Head of caudate nucleus (tissue), 42 donors: ENCODE data around the gene ADAMTS12.

Experiments
- DNase-seq, 42 donors: peaks; one replicate each; pipeline versions ENCODE4 v3.0.0 to v3.0.0-alpha.2; 2020 to 2021; ENCODE audit warnings: mixed read lengths in 7 of 42
- intact Hi-C: fragments of 100-400 bp; cut with DNase I; formaldehyde crosslinking; loops from one replicate; pipeline ENCODE4 v1.15.0; 2022

ADAMTS12 gene

GRCh38 chr5:33738967-33739366 is 152.8 kb downstream of the ADAMTS12 start:
- DNase-seq = no peak
- intact Hi-C loops = no loop called here

GRCh38 chr5:33738097-33738496 is 153.7 kb downstream of the ADAMTS12 start:
- DNase-seq = no peak
- intact Hi-C loops = no loop called here

GRCh38 chr5:33737697-33738096 is 154.1 kb downstream of the ADAMTS12 start:
- no peak for DNase-seq
- intact Hi-C loops = no loop called here

GRCh38 chr5:33737284-33737683 is 154.5 kb downstream of the ADAMTS12 start:
- DNase-seq = no peak
- intact Hi-C loops = no loop called here

- intact Hi-C loops = no loop called here
- no peak for DNase-seq
Measured at GRCh38 chr5:33736510-33736909, 155.3 kb downstream of the ADAMTS12 start.

GRCh38 chr5:33735072-33735471 is 156.7 kb downstream of the ADAMTS12 start:
- DNase-seq = no peak
- intact Hi-C loops = no loop called here

- no peak for DNase-seq
- intact Hi-C loops = no loop called here
Measured at GRCh38 chr5:33734537-33734936, 157.3 kb downstream of the ADAMTS12 start.

GRCh38 chr5:33733225-33733624 is 158.6 kb downstream of the ADAMTS12 start:
- intact Hi-C loops = no loop called here
- no peak for DNase-seq

GRCh38 chr5:33726422-33727165 is 165.2 kb downstream of the ADAMTS12 start:
- no peak for DNase-seq
- intact Hi-C loops = no loop called here

- intact Hi-C loops = no loop called here
- DNase-seq = no peak
Measured at GRCh38 chr5:33725806-33726205, 166.0 kb downstream of the ADAMTS12 start.

- no peak for DNase-seq
- intact Hi-C loops = no loop called here
Measured at GRCh38 chr5:33721491-33722200, 170.1 kb downstream of the ADAMTS12 start.

GRCh38 chr5:33720176-33720575 is 171.6 kb downstream of the ADAMTS12 start:
- intact Hi-C loops = no loop called here
- no peak for DNase-seq

GRCh38 chr5:33719769-33720168 is 172.0 kb downstream of the ADAMTS12 start:
- no peak for DNase-seq
- intact Hi-C loops = no loop called here

GRCh38 chr5:33715661-33716060 is 176.1 kb downstream of the ADAMTS12 start:
- DNase-seq = no peak
- intact Hi-C loops = no loop called here

GRCh38 chr5:33713136-33713765 is 178.5 kb downstream of the ADAMTS12 start:
- intact Hi-C loops = no loop called here
- no peak for DNase-seq

- DNase-seq = no peak
- intact Hi-C loops = no loop called here
Measured at GRCh38 chr5:33712664-33713063, 179.1 kb downstream of the ADAMTS12 start.

GRCh38 chr5:33711094-33711679 is 180.6 kb downstream of the ADAMTS12 start:
- no peak for DNase-seq
- intact Hi-C loops = no loop called here

GRCh38 chr5:33702867-33703266 is 188.9 kb downstream of the ADAMTS12 start:
- DNase-seq = no peak
- intact Hi-C loops = no loop called here

GRCh38 chr5:33701951-33702350 is 189.8 kb downstream of the ADAMTS12 start:
- intact Hi-C loops = no loop called here
- DNase-seq = no peak

- intact Hi-C loops = no loop called here
- no peak for DNase-seq
Measured at GRCh38 chr5:33701251-33701650, 190.5 kb downstream of the ADAMTS12 start.
